Muscle of back (tissue), 11 donors: ENCODE data around the gene HNRNPL. TPM values are rescaled to one million over a fixed set of nuclear protein-coding genes. Genes with fewer than 3 reads are reported as not detected.
A peak's percentile ranks its signal among the peaks of the same experiment; 100 is the strongest.
"Not testable (repeated sequence)": the region's sequence is repeated elsewhere in the genome, so short reads cannot be mapped to it uniquely, and the experiment has no call there.

Source experiments
- DNase-seq, 3 donors: peaks; one replicate each; pipeline versions ENCODE4 v3.0.0 to v3.0.0-alpha.2; 2013
- polyA plus RNA-seq, 10 donors: library from polyadenylated mRNA; unstranded; fragments of 120-200 nt; gene quantifications; one replicate each; pipeline ENCODE4 v1.2.1, GENCODE V29; 2013; ENCODE audit not compliant: insufficient read length in 10 of 10

The HNRNPL gene
- polyA plus RNA-seq, 10 donors = 240 to 346 (median 278) TPM

GRCh38 chr19:38833092-38833425, 16.7 kb downstream of the HNRNPL start:
- DNase-seq = no peak

DNA sequence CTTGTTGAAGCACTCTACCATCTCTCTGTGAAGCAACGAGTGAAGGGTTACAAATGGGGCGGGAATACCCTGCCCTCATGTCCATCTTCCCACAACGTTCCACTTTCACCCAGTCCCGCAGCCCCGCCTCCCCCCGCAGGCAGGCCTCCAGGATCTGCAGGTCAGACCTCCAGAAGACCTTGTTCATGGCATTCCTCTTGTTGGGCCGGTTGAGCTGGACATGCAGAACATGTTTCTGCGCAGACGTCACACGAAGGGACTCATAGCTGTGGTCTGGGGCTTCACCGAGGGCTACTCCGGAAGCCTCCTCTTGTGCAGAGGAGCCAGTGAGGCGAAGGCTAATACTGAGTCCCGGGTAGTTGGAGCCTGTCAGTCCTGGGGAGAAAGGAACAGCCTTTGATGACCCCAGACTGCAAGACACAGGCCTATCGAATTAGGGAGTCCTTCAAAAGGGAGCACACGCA, 18.6 kb downstream of the HNRNPL start:
- DNase-seq = peak in 1 of 3 donors; percentile 63

GRCh38 chr19:38830039-38830733, 19.6 kb downstream of the HNRNPL start:
- no peak for DNase-seq

GRCh38 chr19:38829203-38829602, 20.6 kb downstream of the HNRNPL start:
- DNase-seq = not testable (repeated sequence)

- no peak for DNase-seq
These were observed 22.8 kb downstream of the HNRNPL start for GRCh38 chr19:38826856-38827551.

DNA sequence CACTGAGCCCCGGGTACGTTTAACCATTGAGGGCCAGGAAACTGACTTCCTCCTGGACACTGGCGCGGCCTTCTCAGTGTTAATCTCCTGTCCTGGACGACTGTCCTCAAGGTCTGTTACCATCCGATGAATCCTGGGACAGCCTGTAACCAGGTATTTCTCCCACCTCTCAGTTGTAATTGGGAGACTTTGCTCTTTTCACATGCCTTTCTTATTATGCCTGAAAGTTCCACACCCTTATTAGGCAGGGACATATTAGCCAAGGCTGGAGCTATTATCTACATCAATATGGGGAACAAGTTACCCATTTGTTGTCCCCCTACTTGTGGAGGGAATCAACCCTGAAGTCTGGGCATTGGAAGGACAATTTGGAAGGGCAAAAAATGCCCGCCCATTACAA, 23.9 kb downstream of the HNRNPL start:
- not testable (repeated sequence) for DNase-seq

- not testable (repeated sequence) for DNase-seq
These were observed 28.5 kb downstream of the HNRNPL start for GRCh38 chr19:38821230-38821825.

DNA sequence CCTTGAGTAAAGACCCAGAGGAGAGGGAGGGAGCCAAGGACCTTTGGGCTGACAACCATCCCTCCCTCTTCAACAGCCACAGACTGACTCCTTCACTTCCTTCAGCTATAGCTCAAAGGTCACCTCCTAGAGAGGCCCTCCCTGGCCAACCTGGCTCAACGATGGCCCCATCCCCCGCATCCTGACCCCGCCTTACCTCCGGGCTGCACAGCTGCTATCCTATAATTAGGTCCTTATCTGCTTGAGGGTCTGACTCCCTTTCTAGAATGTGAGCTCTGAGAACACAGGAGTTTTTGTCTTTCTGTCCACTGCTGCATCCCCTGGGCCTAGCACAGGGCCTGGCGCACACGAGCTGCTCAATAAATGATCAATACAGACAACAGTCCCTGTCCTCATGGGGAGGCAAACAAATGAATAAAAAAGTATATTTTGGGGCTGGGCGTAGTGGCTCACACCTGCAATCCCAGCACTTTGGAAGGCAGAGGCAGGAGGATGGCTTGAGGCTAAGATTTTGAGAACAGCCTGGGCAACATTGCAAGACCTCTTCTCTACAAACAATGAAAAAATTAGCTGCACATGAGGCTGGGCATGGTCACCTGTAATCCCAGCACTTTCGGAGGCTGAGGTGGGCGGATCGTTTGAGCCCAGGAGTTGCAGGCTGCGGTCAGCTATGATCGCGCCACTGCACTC, 30.4 kb downstream of the HNRNPL start:
- DNase-seq = peak in 1 of 3 donors; percentile 30

- DNase-seq = no peak
These were observed 32.7 kb downstream of the HNRNPL start for GRCh38 chr19:38817081-38817480.

DNA sequence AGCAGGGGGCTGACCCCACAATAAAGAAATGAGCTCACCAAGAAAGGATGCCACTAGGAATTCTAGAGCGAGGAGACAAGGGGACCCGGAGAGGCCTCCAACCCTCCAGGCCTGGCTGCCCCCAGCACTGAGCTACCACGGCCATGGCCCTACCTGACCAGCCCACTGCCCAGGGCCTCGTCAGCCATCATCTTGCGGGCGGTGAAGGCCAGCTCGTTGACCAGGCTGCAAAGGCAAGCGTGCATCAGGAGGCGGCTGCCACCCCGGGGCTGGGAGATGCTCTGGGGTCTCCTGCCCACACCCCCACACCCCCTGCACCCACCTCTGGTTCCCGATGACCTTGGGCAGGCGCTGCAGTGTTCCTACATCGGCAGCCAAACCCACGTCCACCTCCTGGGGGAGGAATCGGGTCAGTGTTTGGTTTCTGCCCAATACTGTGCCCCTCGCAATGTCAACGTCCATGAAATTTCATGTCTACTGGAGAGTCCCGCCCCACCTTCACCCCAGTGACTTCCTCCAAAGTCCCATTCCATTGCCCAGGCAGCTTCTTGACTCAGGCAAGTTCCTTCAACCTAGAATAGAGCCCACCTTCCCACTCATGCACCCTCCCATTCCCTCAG, 33.5 kb downstream of the HNRNPL start:
- no peak for DNase-seq

- no peak for DNase-seq
These were observed 34.5 kb downstream of the HNRNPL start for GRCh38 chr19:38815059-38816001.

DNA sequence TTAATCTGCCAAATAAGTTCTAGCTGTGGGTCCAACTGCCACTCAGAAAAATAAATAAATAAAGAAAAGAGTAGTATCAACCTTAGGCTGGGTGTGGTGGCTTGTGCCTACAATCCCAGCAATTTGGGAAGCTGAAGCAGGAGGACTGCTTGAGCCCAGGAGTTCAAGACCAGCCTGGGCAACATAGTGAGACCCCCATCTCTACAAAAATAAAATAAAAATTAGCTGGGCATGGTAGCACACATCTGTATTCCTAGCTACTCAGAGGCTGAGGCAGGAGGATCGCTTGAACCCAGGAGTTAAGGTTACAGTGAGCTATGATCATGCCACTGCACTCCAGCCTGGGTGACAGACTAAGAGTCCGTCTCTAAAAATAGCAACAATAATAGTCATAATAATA, 35.9 kb downstream of the HNRNPL start:
- not testable (repeated sequence) for DNase-seq

GRCh38 chr19:38813323-38813722, 36.5 kb downstream of the HNRNPL start:
- DNase-seq = no peak

- no peak for DNase-seq
These were observed 36.9 kb downstream of the HNRNPL start, which contains the start of gene LGALS4 for GRCh38 chr19:38812841-38813320. Gene LGALS4 (minus strand): TSS chr19:38812945. CDS start chr19:38812886, 59 bp downstream.

GRCh38 chr19:38812009-38812840, 37.6 kb downstream of the HNRNPL start:
- DNase-seq = no peak

DNA sequence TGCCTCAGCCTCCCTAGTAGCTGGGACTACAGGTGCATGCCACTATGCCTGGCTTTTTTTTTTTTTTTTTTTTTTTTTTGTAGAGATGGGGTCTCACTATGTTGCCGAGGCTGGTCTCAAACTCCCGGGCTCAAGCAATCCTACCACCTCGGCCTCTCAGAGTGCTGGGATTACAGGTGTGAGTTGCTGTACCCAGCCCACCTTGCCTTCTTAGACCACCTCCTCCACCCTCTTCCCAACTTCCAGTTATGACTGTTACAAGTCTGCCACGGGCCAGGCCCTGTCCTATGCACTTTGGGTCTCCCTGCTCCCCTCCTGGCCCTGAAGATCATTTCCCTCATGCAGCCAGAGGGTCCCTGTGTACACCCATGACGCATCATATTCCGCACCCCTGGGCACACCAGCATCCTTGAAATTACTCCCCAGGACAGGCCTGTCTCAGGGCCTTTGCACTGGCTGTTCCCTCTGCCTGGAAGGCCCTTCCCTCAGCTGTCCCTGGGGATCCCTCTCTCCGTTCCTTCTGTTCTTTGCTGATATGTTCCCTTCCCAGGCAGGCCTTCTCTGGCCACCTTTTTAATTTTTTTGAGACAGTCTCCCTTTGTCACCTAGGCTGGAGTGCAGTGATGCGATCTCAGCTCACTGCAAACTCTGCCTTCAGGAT, 40.1 kb downstream of the HNRNPL start:
- no peak for DNase-seq

DNA sequence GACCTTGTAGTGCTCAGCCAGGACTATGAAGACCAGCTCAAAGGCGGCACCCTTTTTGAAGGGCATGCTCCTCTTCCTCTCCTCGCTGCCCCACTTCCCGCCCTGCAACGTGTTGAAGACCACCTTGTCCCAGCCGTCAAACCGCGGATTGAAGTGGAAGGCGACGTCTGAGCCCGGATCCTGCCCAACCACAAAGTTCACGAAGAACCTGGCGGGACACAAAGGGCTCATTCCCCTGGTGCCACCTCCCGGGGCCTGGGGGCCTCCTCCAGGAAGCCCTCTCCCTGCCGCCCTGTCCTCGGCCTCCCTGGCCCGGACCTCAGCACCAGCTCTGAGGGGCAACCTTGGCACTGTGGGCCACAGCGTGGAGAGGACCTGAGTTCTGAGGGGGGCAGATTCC, 41.0 kb downstream of the HNRNPL start:
- no peak for DNase-seq

DNA sequence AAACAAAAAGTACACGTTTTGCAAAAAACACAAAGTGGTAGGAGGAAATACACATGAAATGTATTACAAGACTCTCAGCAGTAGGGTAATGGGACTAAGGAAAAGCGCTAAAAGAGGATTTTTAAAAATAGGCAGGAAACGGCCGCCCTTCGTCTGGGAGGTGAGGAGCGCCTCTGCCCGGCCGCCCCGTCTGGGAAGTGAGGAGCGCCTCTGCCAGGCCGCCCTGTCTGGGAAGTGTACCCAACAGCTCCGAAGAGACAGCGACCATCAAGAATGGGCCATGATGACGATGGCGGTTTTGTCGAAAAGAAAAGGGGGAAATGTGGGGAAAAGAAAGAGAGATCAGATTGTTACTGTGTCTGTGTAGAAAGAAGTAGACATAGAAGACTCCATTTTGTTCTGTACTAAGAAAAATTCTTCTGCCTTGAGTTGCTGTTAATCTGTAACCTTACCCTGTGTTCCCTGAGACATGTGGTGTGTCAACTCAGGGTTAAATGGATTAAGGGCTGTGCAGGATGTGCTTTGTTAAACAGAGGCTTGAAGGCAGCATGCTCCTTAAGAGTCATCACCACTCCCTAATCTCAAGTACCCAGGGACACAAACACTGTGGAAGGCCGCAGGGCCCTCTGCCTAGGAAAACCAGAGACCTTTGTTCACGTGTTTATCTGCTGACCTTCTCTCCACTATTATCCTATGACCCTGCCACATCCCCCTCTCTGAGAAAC, 42.2 kb downstream of the HNRNPL start:
- DNase-seq = not testable (repeated sequence)
